ENCODE measurements around the gene PTPRF. TPM values are rescaled to one million over a fixed set of nuclear protein-coding genes. Genes with fewer than 3 reads are reported as not detected.

The PTPRF gene
- total RNA-seq, 1 donor, result under 0.01 TPM

DNA sequence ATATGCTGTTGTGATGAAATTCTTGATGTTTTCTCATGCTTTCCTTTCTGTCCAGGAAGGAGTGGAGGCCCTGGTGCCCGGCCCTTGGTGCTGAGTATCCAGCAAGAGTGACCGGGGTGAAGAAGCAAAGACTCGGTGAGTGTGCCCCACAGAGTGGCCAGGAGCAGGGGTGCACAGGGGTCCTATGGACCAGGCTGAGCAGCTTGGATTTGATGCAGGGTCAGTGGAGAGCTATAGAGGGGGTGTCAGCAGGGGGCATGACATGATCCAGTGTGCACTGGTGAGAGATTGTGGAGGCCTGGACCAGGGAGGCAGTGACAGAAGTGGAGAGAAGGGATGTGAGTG is 7.4 kb downstream of the PTPRF start:
- Histone ChIP-seq H3K4me3 (ENCODE audit: low read length) (no peak overlapping the region), H3K9me3 (ENCODE audit: low read depth, low read length) (no peaks in the 10 kb centered on the region), H3K4me1 (ENCODE audit: insufficient read depth, low read length) (no peaks in the 10 kb centered on the region), H3K27me3 (ENCODE audit: insufficient read depth, low read length) (no peaks in the 10 kb centered on the region)

DNA sequence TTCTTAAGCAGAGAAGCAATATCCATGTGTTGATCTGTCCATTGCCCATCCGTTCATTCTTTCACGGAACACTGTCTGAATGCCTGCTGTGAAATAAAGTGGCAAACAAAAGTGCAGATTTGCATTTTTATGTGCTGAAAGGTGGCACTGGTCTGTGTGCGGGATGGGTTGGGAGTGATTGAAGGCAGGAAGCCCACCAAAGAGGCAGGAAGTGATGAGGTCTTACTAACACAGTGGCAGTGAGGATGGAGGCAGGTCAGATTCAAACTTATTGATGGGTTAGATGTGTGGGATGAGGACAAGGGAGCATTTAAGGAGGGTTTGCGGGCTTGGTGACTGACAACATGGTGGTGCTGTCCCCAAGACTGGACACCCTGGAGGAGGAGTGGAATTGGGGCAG is 8.3 kb downstream of the PTPRF start:
- Histone ChIP-seq H3K4me3 (ENCODE audit: low read length) (no peak overlapping the region), H3K9me3 (ENCODE audit: low read depth, low read length) (no peaks in the 10 kb centered on the region), H3K4me1 (ENCODE audit: insufficient read depth, low read length) (no peaks in the 10 kb centered on the region), H3K27me3 (ENCODE audit: insufficient read depth, low read length) (no peaks in the 10 kb centered on the region)

DNA sequence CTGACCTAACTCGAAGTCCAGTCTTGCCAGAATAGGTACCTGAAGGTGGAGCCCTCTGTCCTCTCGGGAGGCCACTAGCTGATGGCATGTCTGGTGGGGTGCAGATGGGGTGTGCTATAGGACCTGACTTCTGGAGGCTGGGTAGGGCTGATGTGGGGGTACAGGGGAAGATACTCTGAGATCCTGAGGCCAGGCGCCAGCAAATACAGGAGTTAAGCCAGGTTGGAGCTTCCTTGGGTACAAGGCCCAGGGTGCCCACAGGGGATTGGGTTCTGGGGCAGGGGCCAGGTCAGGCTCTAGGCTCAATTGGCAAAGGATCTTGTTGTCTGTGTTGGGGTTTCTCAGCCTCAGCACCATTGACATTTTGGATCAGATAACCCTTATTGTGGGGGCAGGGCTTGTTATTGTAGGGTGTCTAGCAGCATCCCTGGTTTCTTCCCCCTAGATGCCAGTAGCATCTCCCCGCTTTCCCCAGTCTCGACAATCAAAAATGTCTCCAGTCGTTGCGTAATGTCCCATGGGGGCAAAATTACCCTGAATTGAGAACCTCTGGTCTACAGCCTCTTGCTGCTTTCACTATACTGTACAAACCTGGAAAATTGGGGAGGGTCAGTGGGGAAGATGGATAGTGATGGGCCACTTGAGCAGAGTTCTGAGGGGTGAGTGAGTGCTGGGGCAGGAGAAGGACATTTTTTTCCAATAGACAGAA is 9.2 kb downstream of the PTPRF start:
- no peaks in the 10 kb centered on the region for H3K9me3 ChIP-seq (ENCODE audit: low read depth, low read length)
- H3K27me3 ChIP-seq (ENCODE audit: insufficient read depth, low read length), result no peaks in the 10 kb centered on the region
- no peaks in the 10 kb centered on the region for H3K4me1 ChIP-seq (ENCODE audit: insufficient read depth, low read length)
- H3K4me3 ChIP-seq (ENCODE audit: low read length), result no peak overlapping the region

DNA sequence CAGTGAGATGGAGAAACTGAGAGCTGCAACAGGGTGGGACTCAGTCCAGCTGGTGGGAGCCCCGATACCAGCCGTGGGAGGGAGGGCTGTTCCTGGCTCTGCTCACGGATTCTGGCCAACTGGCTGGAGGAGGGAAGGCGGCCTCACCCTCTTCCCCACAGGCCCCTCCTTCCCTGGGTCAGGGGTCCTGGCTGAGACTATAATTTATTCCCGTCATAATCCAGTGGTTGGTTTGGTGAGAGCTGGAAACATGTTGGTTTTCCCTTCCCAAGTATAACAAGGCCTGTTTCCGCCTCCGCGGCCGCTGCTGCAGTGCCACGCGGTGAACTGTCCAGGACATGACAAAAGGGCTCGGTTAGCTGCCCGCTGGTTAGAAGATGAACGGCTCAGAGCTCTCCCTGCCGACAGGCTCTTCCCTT is 10.0 kb downstream of the PTPRF start:
- no peak overlapping the region for H3K4me3 ChIP-seq (ENCODE audit: low read length)
- H3K9me3 ChIP-seq (ENCODE audit: low read depth, low read length), result no peaks in the 10 kb centered on the region
- no peaks in the 10 kb centered on the region for H3K27me3 ChIP-seq (ENCODE audit: insufficient read depth, low read length)
- no peaks in the 10 kb centered on the region for H3K4me1 ChIP-seq (ENCODE audit: insufficient read depth, low read length)

DNA sequence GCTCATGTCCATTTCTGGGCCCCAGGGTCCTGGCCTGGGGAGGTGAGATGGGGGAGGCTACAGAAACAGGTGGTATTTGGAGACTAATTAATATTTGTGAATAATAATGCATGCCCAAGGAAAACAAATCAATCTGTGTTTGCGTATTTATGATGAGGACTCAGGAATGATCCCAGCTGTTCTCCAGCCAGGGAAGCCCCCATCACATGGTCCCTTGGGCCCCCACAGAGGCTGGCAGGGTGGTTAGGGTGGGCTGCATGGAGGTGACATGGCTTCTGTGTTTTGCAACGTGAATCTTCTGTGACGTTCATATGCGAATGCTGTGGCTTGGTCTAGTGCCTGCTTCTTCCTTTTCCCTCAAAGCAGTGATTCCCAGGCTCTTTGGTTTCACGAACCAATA is 10.5 kb downstream of the PTPRF start:
- Histone ChIP-seq H3K27me3 (ENCODE audit: insufficient read depth, low read length) (no peaks in the 10 kb centered on the region), H3K4me1 (ENCODE audit: insufficient read depth, low read length) (no peaks in the 10 kb centered on the region), H3K9me3 (ENCODE audit: low read depth, low read length) (no peaks in the 10 kb centered on the region), H3K4me3 (ENCODE audit: low read length) (no peak overlapping the region)

DNA sequence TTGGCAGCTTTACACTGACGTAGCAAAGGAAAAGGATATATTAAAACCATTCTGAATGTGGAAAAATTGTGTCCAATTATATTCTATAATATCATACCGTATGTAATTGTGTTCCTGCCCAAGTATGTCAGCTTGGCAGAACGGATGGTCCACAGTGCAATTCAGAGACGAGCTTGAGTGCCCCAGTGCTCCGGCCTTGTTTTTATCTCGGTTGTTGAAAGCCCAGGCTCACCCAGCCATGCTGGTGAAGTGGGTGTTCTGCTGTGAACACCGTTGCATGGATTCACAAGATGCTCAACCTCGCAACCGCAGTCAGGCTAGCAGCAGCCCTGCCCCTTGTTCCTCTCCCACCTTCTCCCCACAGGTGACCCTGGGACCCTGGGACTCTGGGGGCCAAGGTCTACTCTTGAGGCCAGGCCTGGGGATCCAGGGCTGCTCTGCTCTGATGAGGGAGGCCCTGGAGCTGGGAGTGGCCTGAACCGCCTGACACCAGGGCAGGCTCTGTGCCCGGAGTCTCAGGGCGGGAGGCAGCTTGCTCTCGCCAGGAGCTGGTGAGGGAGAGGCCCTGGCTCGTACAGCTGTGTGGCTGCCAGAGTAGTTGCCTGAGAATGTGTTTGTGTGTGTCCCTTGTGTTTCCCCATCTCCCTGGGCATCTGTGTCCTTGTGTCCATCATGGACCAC is 11.2 kb downstream of the PTPRF start:
- no peaks in the 10 kb centered on the region for H3K27me3 ChIP-seq (ENCODE audit: insufficient read depth, low read length)
- H3K4me1 ChIP-seq (ENCODE audit: insufficient read depth, low read length), result no peaks in the 10 kb centered on the region
- H3K4me3 ChIP-seq (ENCODE audit: low read length), result no peak overlapping the region
- H3K9me3 ChIP-seq (ENCODE audit: low read depth, low read length), result no peaks in the 10 kb centered on the region

DNA sequence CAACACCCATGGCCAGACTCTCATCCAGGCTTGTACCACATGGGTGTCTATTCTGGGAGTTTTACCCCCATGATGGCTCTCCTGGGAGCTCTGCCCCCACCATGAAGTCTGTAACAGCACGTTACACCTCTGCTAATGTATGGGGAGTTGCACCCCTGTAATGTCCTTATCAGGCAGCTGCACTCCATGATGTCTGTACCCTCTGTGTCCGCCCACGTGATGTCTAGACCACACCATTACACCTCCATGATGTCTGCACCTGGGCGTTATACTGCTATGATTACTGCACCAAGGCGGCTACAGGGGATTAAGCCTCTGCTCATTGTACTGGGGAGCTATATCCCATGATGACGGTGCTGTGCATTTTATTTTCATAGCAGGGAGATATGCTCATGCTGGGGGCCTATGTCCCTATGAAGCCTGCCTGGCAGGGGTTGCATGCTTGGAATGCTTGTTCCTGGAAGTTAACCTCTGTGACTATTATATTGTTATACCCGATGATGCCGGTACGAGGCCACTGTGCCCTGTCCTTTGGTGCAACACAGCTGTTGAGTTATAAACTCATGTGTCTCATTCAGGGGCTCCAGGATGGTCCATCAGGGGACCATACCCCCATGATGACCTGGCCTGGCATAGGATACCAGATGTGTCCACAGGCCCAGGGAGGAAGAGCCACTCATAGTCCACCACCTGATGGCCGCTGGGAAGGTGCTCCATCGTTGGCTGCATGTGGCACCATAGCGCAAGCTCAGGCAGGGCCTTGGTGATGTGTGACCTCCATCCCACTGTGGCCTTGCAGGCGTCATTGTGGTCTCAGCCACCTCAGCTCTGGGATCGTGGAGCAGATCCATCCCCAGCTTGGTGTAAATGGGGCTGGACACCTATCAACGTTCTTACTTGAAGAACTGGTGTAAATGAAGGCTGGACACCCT is 12.1 kb downstream of the PTPRF start:
- Histone ChIP-seq H3K4me1 (ENCODE audit: insufficient read depth, low read length) (no peaks in the 10 kb centered on the region), H3K27me3 (ENCODE audit: insufficient read depth, low read length) (no peaks in the 10 kb centered on the region), H3K4me3 (ENCODE audit: low read length) (no peak overlapping the region), H3K9me3 (ENCODE audit: low read depth, low read length) (no peaks in the 10 kb centered on the region)

DNA sequence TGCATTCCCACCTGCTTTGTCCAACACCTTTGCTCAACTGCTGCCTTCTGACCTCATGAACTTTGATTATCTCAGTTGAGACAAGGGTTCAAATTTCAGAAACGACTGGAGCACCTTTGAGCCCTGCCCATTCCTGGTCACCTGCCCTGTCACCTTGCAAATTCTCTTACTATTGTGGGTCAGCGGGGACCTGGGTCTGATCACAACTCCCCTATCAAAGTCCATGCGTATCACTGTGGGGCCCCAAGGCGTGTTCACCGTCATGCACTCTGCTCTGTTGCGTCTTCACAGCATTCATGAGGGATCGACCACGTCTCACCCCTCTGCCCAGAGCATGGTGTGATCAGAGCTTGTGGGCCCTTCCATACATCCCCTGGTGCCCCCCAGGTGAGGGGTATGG is 12.9 kb downstream of the PTPRF start:
- Histone ChIP-seq H3K27me3 (ENCODE audit: insufficient read depth, low read length) (no peaks in the 10 kb centered on the region), H3K4me1 (ENCODE audit: insufficient read depth, low read length) (no peaks in the 10 kb centered on the region), H3K9me3 (ENCODE audit: low read depth, low read length) (no peaks in the 10 kb centered on the region), H3K4me3 (ENCODE audit: low read length) (no peak overlapping the region)

DNA sequence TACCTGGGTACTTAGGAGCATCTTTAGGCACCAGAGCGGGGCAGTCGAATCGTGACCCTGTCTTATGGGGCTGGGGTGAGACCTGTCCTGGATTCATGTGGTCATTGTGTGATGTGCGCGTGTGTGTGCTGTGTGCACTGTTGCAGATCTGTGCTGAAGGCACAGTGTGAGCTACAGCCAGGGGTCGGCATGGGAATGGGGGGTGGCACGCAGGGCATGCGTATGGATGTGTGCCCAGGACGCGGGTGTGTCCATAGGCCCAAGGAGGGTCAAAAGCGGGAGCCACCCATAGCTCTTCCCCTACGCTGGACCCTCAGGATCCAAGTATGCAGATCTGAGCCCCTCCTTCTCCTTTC is 14.6 kb downstream of the PTPRF start:
- H3K27me3 ChIP-seq (ENCODE audit: insufficient read depth, low read length), result no peaks in the 10 kb centered on the region
- H3K4me1 ChIP-seq (ENCODE audit: insufficient read depth, low read length), result no peaks in the 10 kb centered on the region
- H3K9me3 ChIP-seq (ENCODE audit: low read depth, low read length), result no peaks in the 10 kb centered on the region
- H3K4me3 ChIP-seq (ENCODE audit: low read length), result no peak overlapping the region

DNA sequence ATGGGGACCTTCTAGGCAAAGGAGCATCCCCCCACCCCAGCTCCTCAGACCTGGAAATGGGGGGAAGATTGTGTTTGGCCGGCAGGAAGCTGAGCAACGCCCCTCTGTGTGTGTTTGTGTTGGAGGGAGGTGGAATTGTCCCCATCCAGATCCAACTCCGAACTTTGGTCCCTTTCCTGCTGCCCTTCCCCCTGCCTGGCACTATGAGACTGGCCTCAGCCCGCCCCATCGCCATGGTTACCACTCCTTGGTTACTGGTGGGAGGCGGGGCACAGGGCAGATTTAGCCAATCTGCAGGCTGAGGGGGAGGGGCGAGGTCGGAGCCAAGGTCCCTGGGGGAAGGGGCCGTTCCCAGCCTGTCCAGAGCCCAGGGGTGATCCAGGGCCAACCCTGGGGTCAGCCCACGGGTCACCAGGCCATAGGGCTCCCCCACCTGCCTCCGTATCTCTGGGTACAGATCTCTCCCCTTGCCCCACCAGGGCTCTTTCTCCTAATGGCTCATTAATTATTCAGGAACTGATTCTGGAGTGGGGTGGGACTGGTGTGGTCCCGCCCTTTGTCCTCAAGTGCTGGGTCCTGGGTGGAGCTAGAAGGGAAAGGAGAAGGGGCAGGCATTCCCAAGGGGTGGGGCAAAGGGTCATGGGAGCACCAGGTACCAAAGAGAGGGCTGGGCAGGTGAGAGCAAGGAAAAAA is 15.2 kb downstream of the PTPRF start:
- Histone ChIP-seq H3K9me3 (ENCODE audit: low read depth, low read length) (no peaks in the 10 kb centered on the region), H3K4me3 (ENCODE audit: low read length) (no peak overlapping the region), H3K27me3 (ENCODE audit: insufficient read depth, low read length) (no peaks in the 10 kb centered on the region), H3K4me1 (ENCODE audit: insufficient read depth, low read length) (no peaks in the 10 kb centered on the region)

DNA sequence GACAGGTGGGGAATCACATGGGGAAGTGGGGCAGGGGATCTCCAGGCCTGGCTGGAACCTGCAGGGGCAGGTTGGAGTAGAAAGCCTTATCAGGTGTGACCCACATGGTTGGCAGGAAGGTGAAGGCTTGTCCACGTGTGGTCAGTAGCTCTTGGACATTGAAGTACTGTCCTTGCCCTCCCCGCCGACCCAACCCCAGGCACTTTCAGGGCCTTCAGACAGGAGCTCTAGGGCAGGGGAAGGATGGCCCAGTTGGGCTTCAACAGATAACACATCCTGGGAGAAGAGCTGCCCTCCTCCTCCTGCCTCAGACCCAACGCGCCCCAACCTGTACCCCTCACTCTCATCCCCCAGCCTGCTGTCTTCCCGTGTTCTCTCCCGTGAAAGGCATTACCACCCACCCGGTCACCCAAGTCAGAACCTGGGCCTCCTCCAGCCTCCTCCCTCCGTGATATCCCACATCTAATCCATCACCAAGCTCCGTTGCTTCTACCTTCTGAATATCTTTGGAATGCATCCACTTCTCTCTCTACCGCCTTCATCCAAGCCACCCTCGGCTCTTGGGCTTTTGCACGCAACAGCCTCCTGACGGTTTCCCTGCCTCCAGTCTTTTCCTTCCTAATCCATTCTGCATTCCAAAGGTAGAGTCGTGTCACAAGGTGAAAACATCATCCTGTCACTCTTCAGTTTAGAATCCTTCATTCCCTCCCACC is 15.9 kb downstream of the PTPRF start:
- Histone ChIP-seq H3K9me3 (ENCODE audit: low read depth, low read length) (no peaks in the 10 kb centered on the region), H3K27me3 (ENCODE audit: insufficient read depth, low read length) (no peaks in the 10 kb centered on the region), H3K4me1 (ENCODE audit: insufficient read depth, low read length) (no peaks in the 10 kb centered on the region), H3K4me3 (ENCODE audit: low read length) (no peak overlapping the region)

DNA sequence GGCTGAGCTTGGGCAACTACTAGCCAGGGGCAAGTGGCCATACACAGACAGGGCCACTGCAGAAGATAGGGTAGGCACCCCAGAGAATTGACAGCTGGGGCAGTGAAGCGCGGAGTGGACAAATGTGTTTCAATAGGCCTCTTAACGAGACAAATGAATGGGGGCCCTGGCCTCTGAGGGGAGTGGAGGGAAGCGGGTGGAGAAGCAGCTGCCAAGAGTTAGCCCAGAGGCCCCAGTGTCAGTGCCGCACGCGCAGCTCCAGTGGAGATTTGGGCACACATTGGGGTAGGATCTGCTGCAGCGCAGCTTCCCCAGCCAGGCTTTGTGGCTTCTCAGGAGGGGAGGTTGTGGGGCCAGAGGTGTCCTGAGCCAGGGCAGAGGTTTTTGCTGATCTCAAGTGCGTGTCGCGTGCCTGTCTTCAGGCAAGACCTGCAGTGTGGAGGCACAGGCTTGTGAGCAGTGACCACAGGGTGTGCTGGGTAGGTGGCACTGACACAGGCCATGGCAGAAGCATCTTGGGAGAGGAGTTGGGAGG is 16.9 kb downstream of the PTPRF start:
- Histone ChIP-seq H3K9me3 (ENCODE audit: low read depth, low read length) (no peaks in the 10 kb centered on the region), H3K4me1 (ENCODE audit: insufficient read depth, low read length) (no peaks in the 10 kb centered on the region), H3K27me3 (ENCODE audit: insufficient read depth, low read length) (no peaks in the 10 kb centered on the region), H3K4me3 (ENCODE audit: low read length) (no peak overlapping the region)

DNA sequence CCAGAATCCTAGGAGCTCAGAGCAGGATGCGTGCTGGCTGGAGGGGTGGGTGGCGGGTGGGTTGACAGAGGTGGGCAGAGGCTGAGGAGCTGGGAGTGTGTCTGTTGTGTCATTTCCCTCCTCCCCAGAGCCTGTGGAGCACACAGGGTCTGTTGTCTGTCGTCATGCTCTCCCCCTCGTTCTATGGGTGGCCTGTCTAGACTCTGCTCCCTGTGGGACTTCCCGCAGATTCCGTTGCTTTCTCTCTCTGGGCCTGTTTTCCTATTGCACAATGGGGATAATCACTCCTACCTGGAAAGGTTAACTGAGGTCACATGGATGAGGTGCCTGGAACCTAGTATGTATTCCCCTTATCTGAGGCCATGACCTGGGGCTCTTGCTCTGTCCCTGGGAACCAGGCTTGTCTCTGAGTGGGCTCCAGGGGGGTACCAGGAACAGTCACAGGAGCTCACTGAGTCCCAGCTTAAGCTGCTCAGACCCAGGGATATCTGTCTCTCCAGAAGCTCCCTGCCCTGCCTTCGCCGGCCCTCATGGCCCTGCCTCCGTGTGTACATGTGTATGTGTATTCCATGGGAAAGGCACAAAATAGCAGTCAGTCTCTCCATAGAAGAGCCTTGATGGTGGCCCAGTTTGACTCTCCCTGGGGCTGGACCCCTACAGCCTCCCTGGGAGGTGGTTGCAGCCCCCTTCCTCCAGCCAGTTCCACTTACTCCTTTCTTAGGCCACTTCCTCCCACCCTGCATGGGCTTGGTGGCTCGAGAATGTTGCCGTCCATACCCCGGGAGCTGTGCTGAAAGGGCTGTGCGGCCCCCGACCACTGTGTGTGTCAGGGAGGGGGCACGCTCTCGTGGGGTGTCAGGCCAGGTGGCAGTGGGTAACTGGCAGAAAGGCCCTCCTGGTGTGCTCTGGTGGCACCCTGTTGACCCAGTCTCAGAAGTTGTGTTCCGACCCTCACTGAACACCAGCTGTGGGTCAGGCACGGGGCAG is 17.9 kb downstream of the PTPRF start:
- Histone ChIP-seq H3K9me3 (ENCODE audit: low read depth, low read length) (no peaks in the 10 kb centered on the region), H3K4me1 (ENCODE audit: insufficient read depth, low read length) (no peaks in the 10 kb centered on the region), H3K4me3 (ENCODE audit: low read length) (no peak overlapping the region), H3K27me3 (ENCODE audit: insufficient read depth, low read length) (no peaks in the 10 kb centered on the region)
